PC-3 (cell line): ENCODE results near the gene TMEM185B.

ENCODE experiments used
- CTCF ChIP-seq: fragments of 300-600 bp; sonication (generic); conservative IDR thresholded peaks from 2 replicates; pipeline ENCODE4 v1.5.1; 2017; ENCODE audit warnings: antibody characterized with exemption, low read depth, mild to moderate bottlenecking, low read length
- EZH2 ChIP-seq: fragments of 300-600 bp; sonication (generic); IDR thresholded peaks from one replicate; pipeline ENCODE4 v1.6.1; 2017; ENCODE audit warnings: antibody characterized with exemption, mild to moderate bottlenecking, low read length; ENCODE audit not compliant: unreplicated experiment

- TF ChIP-seq CTCF (peak; percentile 61), EZH2 (no peak)
Observed at GRCh38 chr2:120206022-120206581, 17.1 kb downstream of the TMEM185B start.
